Karpas-422 (cell line): ENCODE measurements around the gene CYB561A3. TPM values are rescaled to one million over a fixed set of nuclear protein-coding genes. Genes with fewer than 3 reads are reported as not detected.

Experiments
- DNase-seq: peaks from one replicate; pipeline ENCODE4 v3.0.0-alpha.2; 2015
- H2AFZ ChIP-seq: fragments of 200-600 bp; sonication (generic); 2 replicates; pipeline ENCODE4 v1.6.1; 2014; ENCODE audit warnings: antibody characterized with exemption, low read length, mixed read lengths
- H3K27ac ChIP-seq: fragments of 200-600 bp; sonication (generic); 2 replicates; pipeline ENCODE4 v1.5.1; 2014; ENCODE audit warnings: mild to moderate bottlenecking, low read length, moderate library complexity
- H3K27me3 ChIP-seq: fragments of 200-600 bp; sonication (generic); 2 replicates; pipeline ENCODE4 v1.6.1; 2014; ENCODE audit warnings: low read length, mixed read lengths
- H3K36me3 ChIP-seq: fragments of 200-600 bp; sonication (generic); 2 replicates; pipeline ENCODE4 v1.6.1; 2014; ENCODE audit warnings: low read length, mixed read lengths; ENCODE audit not compliant: insufficient read depth
- H3K4me1 ChIP-seq: fragments of 200-600 bp; sonication (generic); 2 replicates; pipeline ENCODE4 v1.6.1; 2014; ENCODE audit warnings: mild to moderate bottlenecking, low read length, mixed read lengths
- H3K4me2 ChIP-seq: fragments of 200-600 bp; sonication (generic); 2 replicates; pipeline ENCODE4 v1.6.1; 2014; ENCODE audit warnings: low read length, low read depth, mild to moderate bottlenecking; ENCODE audit not compliant: poor library complexity, severe bottlenecking
- H3K4me3 ChIP-seq: fragments of 200-600 bp; sonication (generic); 2 replicates; pipeline ENCODE4 v1.5.1; 2014; ENCODE audit warnings: mild to moderate bottlenecking, antibody characterized with exemption, low read length, mixed read lengths
- H3K79me2 ChIP-seq: fragments of 200-600 bp; sonication (generic); 2 replicates; pipeline ENCODE4 v1.6.1; 2014; ENCODE audit warnings: mild to moderate bottlenecking, low read length, mixed read lengths
- H3K9ac ChIP-seq: fragments of 200-600 bp; sonication (generic); 2 replicates; pipeline ENCODE4 v1.6.0; 2014; ENCODE audit warnings: low read length
- H3K9me2 ChIP-seq: fragments of 200-600 bp; sonication (generic), shearing (Covaris generic); replicated peaks from 2 replicates; pipeline ENCODE4 v1.6.0; 2014; ENCODE audit warnings: mild to moderate bottlenecking, low read length, moderate library complexity; ENCODE audit not compliant: insufficient read depth
- H3K9me3 ChIP-seq: fragments of 300-700, 200-600 bp; sonication (generic); 2 replicates; pipeline ENCODE4 v1.6.1; 2014; ENCODE audit warnings: low read length, mixed read lengths
- H4K20me1 ChIP-seq: fragments of 200-600 bp; sonication (generic); 2 replicates; pipeline ENCODE4 v1.6.1; 2014; ENCODE audit warnings: mild to moderate bottlenecking, antibody characterized with exemption, low read length, low read depth; ENCODE audit not compliant: insufficient read depth
- total RNA-seq: library from RNA; depleted of rRNA; stranded (reverse); fragments of >200 nt; shearing (Covaris generic); gene quantifications from 2 replicates; pipeline ENCODE4 v1.2.3, GENCODE V29; 2014; ENCODE audit warnings: low replicate concordance

Gene CYB561A3
- total RNA-seq, 1 experiment from 2014 or later = 51.3 TPM

DNA sequence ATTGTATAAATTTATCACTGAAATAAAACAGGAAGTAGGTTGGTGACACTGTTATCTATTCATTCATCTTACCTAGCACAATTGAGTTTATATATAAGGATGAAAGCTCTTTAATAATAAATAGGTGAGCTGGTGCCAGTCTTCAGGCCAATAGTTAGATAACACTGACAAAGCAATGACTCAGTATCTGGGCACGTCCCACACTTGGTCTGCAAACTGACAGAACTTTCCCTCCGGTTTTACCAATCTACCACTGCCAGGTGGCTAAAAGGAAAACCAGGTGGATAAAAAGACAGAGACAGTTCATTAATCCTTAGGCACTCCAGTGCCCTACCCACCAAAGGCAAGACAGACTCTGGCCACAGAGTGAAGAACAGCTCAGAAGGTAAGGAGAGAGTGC, 46.4 kb downstream of the CYB561A3 start:
- Histone ChIP-seq H3K4me3 (no peak overlapping the region), H3K9ac (no peak overlapping the region), H2AFZ (no peak overlapping the region), H3K9me3 (no peaks in the 10 kb centered on the region), H3K4me1 (no peaks in the 10 kb centered on the region), H3K9me2 (no peaks in the 10 kb centered on the region), H3K27me3 (no peaks in the 10 kb centered on the region), H3K79me2 (0 out of 2 replicates have a peak, but pooled peaks cover 3% of the 10 kb centered on the region), H3K36me3 (peaks cover 63% of the 10 kb centered on the region), H4K20me1 (no peaks in the 10 kb centered on the region), H3K27ac (no peak overlapping the region), H3K4me2 (no peak overlapping the region)
- no peak for DNase-seq

DNA sequence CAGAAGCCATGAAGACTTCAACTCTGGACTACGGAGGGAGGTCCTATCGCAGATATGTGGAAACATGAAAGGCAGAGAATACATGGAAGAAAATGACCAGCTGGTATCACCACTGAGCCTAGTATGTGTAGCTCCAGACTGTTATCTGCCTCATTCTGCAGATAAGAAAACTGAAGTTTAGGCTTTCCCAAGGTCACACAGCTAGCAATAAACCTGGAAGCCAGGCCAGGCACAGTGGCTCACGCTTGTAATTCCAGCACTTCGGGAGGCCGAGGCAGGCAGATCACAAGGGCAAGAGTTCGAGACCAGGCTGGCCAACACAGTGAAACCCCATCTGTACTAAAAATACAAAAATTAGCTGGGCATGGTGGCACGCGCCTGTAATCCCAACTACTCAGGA, 50.9 kb downstream of the CYB561A3 start:
- H3K9ac ChIP-seq = no peak overlapping the region
- no peak overlapping the region for H2AFZ ChIP-seq
- no peak overlapping the region for H3K27ac ChIP-seq
- no peak for DNase-seq
- 0 out of 2 replicates have a peak, but pooled peaks cover 3% of the 10 kb centered on the region for H3K79me2 ChIP-seq
- no peaks in the 10 kb centered on the region for H3K9me3 ChIP-seq
- H3K27me3 ChIP-seq = no peaks in the 10 kb centered on the region
- H4K20me1 ChIP-seq = no peaks in the 10 kb centered on the region
- no peaks in the 10 kb centered on the region for H3K4me1 ChIP-seq
- no peak overlapping the region for H3K4me3 ChIP-seq
- no peak overlapping the region for H3K4me2 ChIP-seq
- no peaks in the 10 kb centered on the region for H3K9me2 ChIP-seq
- H3K36me3 ChIP-seq = peaks cover 64% of the 10 kb centered on the region

DNA sequence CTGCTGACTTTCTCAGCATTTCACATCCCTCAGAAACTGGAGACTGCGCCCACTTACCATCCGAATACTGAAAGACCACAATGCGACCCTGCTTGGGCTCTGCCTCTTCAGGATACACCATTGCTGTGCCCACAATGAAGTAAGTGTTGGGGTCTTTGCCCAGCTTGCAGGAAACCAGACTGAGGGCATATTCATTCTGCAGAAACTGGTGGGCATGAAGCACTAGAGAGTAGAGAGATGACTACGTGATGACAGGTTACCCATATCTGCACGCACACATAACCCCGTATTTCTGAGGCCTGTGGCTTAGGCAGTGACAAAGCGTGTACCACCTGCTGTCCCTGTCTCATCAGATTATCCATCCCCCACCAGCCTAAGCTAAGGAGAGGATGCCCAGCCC, 51.9 kb downstream of the CYB561A3 start:
- Histone ChIP-seq H4K20me1 (no peaks in the 10 kb centered on the region), H3K9ac (no peak overlapping the region), H3K4me3 (no peak overlapping the region), H3K27ac (no peak overlapping the region), H3K4me1 (no peaks in the 10 kb centered on the region), H3K4me2 (no peak overlapping the region), H3K9me2 (no peaks in the 10 kb centered on the region), H3K27me3 (no peaks in the 10 kb centered on the region), H3K9me3 (no peaks in the 10 kb centered on the region), H2AFZ (no peak overlapping the region), H3K79me2 (no peaks in the 10 kb centered on the region), H3K36me3 (peaks cover 62% of the 10 kb centered on the region)
- DNase-seq = no peak

GRCh38 chr11:61309141-61309540, 52.5 kb downstream of the CYB561A3 start:
- Histone ChIP-seq H3K9me2 (no peaks in the 10 kb centered on the region), H3K27me3 (no peaks in the 10 kb centered on the region), H3K27ac (no peak overlapping the region), H3K9ac (no peak overlapping the region), H3K4me3 (no peak overlapping the region), H3K4me2 (no peak overlapping the region), H3K9me3 (no peaks in the 10 kb centered on the region), H3K79me2 (no peaks in the 10 kb centered on the region), H4K20me1 (no peaks in the 10 kb centered on the region), H2AFZ (no peak overlapping the region), H3K4me1 (no peaks in the 10 kb centered on the region), H3K36me3 (peaks cover 61% of the 10 kb centered on the region)
- no peak for DNase-seq

GRCh38 chr11:61307354-61307753, 54.3 kb downstream of the CYB561A3 start:
- Histone ChIP-seq H4K20me1 (no peaks in the 10 kb centered on the region), H3K9me2 (no peaks in the 10 kb centered on the region), H3K79me2 (no peaks in the 10 kb centered on the region), H2AFZ (no peak overlapping the region), H3K9ac (no peak overlapping the region), H3K4me3 (no peak overlapping the region), H3K4me1 (no peaks in the 10 kb centered on the region), H3K36me3 (peaks cover 55% of the 10 kb centered on the region), H3K27me3 (no peaks in the 10 kb centered on the region), H3K27ac (no peak overlapping the region), H3K9me3 (no peaks in the 10 kb centered on the region), H3K4me2 (no peak overlapping the region)
- no peak for DNase-seq

GRCh38 chr11:61306221-61306620, 55.5 kb downstream of the CYB561A3 start:
- H3K4me2 ChIP-seq = no peak overlapping the region
- H4K20me1 ChIP-seq = 0 out of 2 replicates have a peak, but pooled peaks cover 3% of the 10 kb centered on the region
- H3K9me2 ChIP-seq = no peaks in the 10 kb centered on the region
- H3K9ac ChIP-seq = no peak overlapping the region
- no peaks in the 10 kb centered on the region for H3K79me2 ChIP-seq
- no peaks in the 10 kb centered on the region for H3K4me1 ChIP-seq
- no peaks in the 10 kb centered on the region for H3K9me3 ChIP-seq
- no peak overlapping the region for H2AFZ ChIP-seq
- H3K27me3 ChIP-seq = no peaks in the 10 kb centered on the region
- no peak overlapping the region for H3K4me3 ChIP-seq
- H3K27ac ChIP-seq = no peak overlapping the region
- peaks cover 55% of the 10 kb centered on the region for H3K36me3 ChIP-seq
- DNase-seq = no peak

DNA sequence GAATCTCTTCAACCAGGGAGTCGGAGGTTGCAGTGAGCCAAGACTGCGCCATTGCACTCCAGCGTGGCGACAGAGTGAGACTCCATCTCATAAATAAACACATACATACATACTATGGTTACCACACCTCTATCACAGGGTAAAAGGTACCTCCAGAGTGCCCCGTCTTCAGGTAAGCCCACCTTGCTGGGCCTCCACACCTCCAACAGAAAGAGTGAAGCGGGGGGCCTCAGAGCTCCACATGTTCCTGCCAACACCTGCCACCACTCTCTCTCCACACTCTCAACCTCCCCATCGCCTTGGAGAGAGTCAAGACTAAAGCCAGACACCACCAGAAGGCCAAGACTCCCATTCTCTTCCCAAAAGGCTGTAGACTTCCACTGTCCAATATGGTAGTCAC, 56.3 kb downstream of the CYB561A3 start:
- Histone ChIP-seq H3K9me2 (no peaks in the 10 kb centered on the region), H3K27ac (no peak overlapping the region), H3K36me3 (peaks cover 50% of the 10 kb centered on the region), H3K4me2 (no peak overlapping the region), H3K9ac (no peak overlapping the region), H3K79me2 (no peaks in the 10 kb centered on the region), H4K20me1 (0 out of 2 replicates have a peak, but pooled peaks cover 3% of the 10 kb centered on the region), H3K9me3 (no peaks in the 10 kb centered on the region), H2AFZ (no peak overlapping the region), H3K4me1 (no peaks in the 10 kb centered on the region), H3K4me3 (no peak overlapping the region), H3K27me3 (no peaks in the 10 kb centered on the region)
- DNase-seq = no peak

GRCh38 chr11:61303725-61304124, 58.0 kb downstream of the CYB561A3 start:
- Histone ChIP-seq H3K27me3 (no peaks in the 10 kb centered on the region), H3K9ac (no peak overlapping the region), H4K20me1 (0 out of 2 replicates have a peak, but pooled peaks cover 3% of the 10 kb centered on the region), H3K4me1 (no peaks in the 10 kb centered on the region), H3K9me3 (no peaks in the 10 kb centered on the region), H2AFZ (no peak overlapping the region), H3K27ac (no peak overlapping the region), H3K4me3 (no peak overlapping the region), H3K79me2 (no peaks in the 10 kb centered on the region), H3K36me3 (peaks cover 42% of the 10 kb centered on the region), H3K4me2 (no peak overlapping the region), H3K9me2 (no peaks in the 10 kb centered on the region)
- no peak for DNase-seq

DNA sequence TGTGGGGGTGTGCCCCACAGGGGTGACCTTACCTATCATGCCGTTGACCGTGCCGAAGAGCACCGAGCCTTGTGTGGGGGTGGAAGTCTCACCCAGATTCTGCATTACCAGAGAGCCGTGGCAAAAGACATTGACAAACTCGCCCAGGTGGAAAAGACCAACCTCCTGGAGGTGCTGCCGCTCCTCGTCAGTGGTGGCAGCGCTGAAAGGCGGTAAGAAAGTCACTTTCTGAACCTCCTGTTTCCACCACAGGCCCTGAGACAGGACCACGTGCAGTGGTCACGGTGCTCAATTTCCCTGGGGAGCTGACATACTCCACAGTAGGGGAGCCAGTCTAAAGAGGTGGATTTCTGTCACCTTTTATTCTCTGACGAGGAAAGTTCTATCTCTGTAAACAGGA, 59.1 kb downstream of the CYB561A3 start:
- Histone ChIP-seq H2AFZ (no peak overlapping the region), H3K4me2 (no peak overlapping the region), H3K27ac (no peak overlapping the region), H3K9me3 (no peaks in the 10 kb centered on the region), H3K27me3 (no peaks in the 10 kb centered on the region), H3K36me3 (peaks cover 35% of the 10 kb centered on the region), H3K9me2 (no peaks in the 10 kb centered on the region), H3K9ac (no peak overlapping the region), H4K20me1 (0 out of 2 replicates have a peak, but pooled peaks cover 3% of the 10 kb centered on the region), H3K4me1 (no peaks in the 10 kb centered on the region), H3K79me2 (no peaks in the 10 kb centered on the region), H3K4me3 (no peak overlapping the region)
- no peak for DNase-seq
